Measurements from ENCODE around the gene EVI2A.
A peak's percentile ranks its signal among the peaks of the same experiment; 100 is the strongest.

EVI2A gene

DNA sequence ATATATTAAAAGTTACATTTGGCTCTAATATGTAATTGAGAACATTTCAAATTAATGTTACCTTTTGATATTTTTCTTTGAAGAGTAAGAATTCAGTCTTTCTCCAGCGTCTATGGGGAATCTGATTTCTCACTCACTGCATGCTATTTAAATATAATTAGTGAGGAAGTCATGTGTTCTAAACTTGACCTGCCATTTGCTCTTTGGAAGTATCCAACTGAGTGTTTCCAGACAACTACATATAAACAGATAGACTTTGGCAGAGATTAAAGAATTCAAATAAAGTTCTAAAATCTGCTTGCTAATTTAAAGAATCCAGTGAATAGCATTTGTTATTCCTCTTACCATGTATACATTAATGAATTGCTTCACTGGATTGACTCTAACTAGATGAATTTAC lies 47.9 kb downstream of the EVI2A start:
- peak; percentile 13 for DNase-seq (ENCODE audit: low read depth)

- DNase-seq (ENCODE audit: low read depth), result no peak
Measured at GRCh38 chr17:31272803-31273202, 48.6 kb downstream of the EVI2A start.

- DNase-seq (ENCODE audit: low read depth), result no peak
Measured at GRCh38 chr17:31272236-31272635, 49.2 kb downstream of the EVI2A start.

GRCh38 chr17:31269578-31269983 lies 51.8 kb downstream of the EVI2A start:
- DNase-seq (ENCODE audit: low read depth), result peak; percentile 83

DNA sequence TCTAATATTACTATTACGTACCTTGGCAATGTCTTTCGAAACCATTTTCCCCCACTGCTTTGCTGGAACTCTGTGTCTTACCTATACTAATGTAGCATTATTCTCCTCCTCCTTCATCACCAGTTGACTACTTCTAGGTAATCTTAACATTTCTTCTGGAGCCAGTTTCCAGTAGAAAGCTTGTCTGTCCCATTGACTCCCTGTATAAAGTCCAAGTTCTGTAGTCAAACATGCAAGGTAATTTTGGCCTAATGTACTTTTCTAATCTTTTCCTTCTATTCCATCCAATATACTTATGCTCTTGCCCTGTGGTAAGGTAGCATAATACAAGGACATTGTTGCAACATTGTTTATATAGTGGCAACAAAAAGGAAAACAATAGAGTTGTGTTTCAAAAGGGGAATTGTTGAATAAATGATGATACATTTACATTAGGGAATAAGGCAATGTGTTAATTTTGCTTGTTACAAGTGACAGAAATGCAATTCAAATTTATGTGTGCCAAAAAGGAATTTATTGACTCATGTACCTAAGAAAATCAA lies 52.3 kb downstream of the EVI2A start:
- DNase-seq (ENCODE audit: low read depth), result no peak
